IPS-18a (cell line): Measurements from ENCODE around the gene CHRD.
A peak's percentile ranks its signal among the peaks of the same experiment; 100 is the strongest.

ENCODE experiments used
- H3K27ac ChIP-seq: one replicate; pipeline ENCODE4 v1.5.1; 2013; ENCODE audit warnings: low read length
- H3K27me3 ChIP-seq: one replicate; pipeline ENCODE4 v1.6.1; 2013; ENCODE audit warnings: mild to moderate bottlenecking, low read length; ENCODE audit not compliant: control insufficient read depth, insufficient read depth
- H3K36me3 ChIP-seq: one replicate; pipeline ENCODE4 v1.6.1; 2013; ENCODE audit warnings: low read depth, low read length; ENCODE audit not compliant: control insufficient read depth
- H3K4me1 ChIP-seq: one replicate; pipeline ENCODE4 v1.6.1; 2013; ENCODE audit warnings: low read depth, low read length; ENCODE audit not compliant: control insufficient read depth
- H3K4me3 ChIP-seq: one replicate; pipeline ENCODE4 v1.5.1; 2013; ENCODE audit warnings: low read length
- H3K9ac ChIP-seq: one replicate; pipeline ENCODE4 v1.6.1; 2013; ENCODE audit warnings: mild to moderate bottlenecking, low read length, moderate library complexity
- H3K9me3 ChIP-seq: one replicate; pipeline ENCODE4 v1.6.1; 2013; ENCODE audit warnings: low read depth, low read length; ENCODE audit not compliant: control insufficient read depth

CHRD gene

GRCh38 chr3:184358124-184358767 is 21.6 kb upstream of the CHRD start:
- Histone ChIP-seq H3K27ac (no peak overlapping the region), H3K9ac (no peak overlapping the region), H3K9me3 (no peaks in the 10 kb centered on the region), H3K4me3 (no peak overlapping the region), H3K36me3 (peaks cover 26% of the 10 kb centered on the region), H3K27me3 (peaks cover 13% of the 10 kb centered on the region), H3K4me1 (peaks cover 13% of the 10 kb centered on the region)

GRCh38 chr3:184358921-184359350 is 20.9 kb upstream of the CHRD start:
- peaks cover 13% of the 10 kb centered on the region for H3K27me3 ChIP-seq
- H3K4me3 ChIP-seq: no peak overlapping the region
- H3K9me3 ChIP-seq: no peaks in the 10 kb centered on the region
- peaks cover 26% of the 10 kb centered on the region for H3K36me3 ChIP-seq
- no peak overlapping the region for H3K27ac ChIP-seq
- H3K9ac ChIP-seq: no peak overlapping the region
- peaks cover 13% of the 10 kb centered on the region for H3K4me1 ChIP-seq

GRCh38 chr3:184359610-184360009 is 20.2 kb upstream of the CHRD start:
- H3K9me3 ChIP-seq: no peaks in the 10 kb centered on the region
- no peak overlapping the region for H3K27ac ChIP-seq
- peaks cover 26% of the 10 kb centered on the region for H3K36me3 ChIP-seq
- peak overlapping the region; percentile 21 for H3K4me3 ChIP-seq
- H3K9ac ChIP-seq: no peak overlapping the region
- peaks cover 13% of the 10 kb centered on the region for H3K27me3 ChIP-seq
- H3K4me1 ChIP-seq: peaks cover 13% of the 10 kb centered on the region

GRCh38 chr3:184360070-184360928 is 19.6 kb upstream of the CHRD start:
- Histone ChIP-seq H3K27me3 (peaks cover 13% of the 10 kb centered on the region), H3K4me1 (peaks cover 13% of the 10 kb centered on the region), H3K36me3 (peaks cover 29% of the 10 kb centered on the region), H3K27ac (no peak overlapping the region), H3K4me3 (peak overlapping the region; percentile 82), H3K9ac (no peak overlapping the region), H3K9me3 (no peaks in the 10 kb centered on the region)

GRCh38 chr3:184360929-184361531 is 18.8 kb upstream of the CHRD start:
- H3K4me1 ChIP-seq: peaks cover 13% of the 10 kb centered on the region
- no peaks in the 10 kb centered on the region for H3K9me3 ChIP-seq
- H3K9ac ChIP-seq: peak overlapping the region; percentile 36
- peak overlapping the region; percentile 82 for H3K4me3 ChIP-seq
- H3K27me3 ChIP-seq: peaks cover 13% of the 10 kb centered on the region
- peaks cover 22% of the 10 kb centered on the region for H3K36me3 ChIP-seq
- no peak overlapping the region for H3K27ac ChIP-seq

- Histone ChIP-seq H3K27me3 (peaks cover 13% of the 10 kb centered on the region), H3K36me3 (peaks cover 20% of the 10 kb centered on the region), H3K9me3 (no peaks in the 10 kb centered on the region), H3K9ac (peak within 1 kb of the TSS; percentile 88), H3K27ac (no peak within 1 kb of the TSS), H3K4me1 (peaks cover 13% of the 10 kb centered on the region), H3K4me3 (peak within 1 kb of the TSS; percentile 82)
Observed at GRCh38 chr3:184361532-184361931, 18.3 kb upstream of the CHRD start, which contains the start of the genes CLCN2 and POLR2H. CLCN2 (minus strand) TSS chr3:184361605; CDS start chr3:184361479, 126 bp downstream. POLR2H (plus strand) TSS chr3:184361710; CDS start chr3:184363493, 1,783 bp downstream.

- Histone ChIP-seq H3K9me3 (no peaks in the 10 kb centered on the region), H3K4me1 (peaks cover 13% of the 10 kb centered on the region), H3K27ac (no peak overlapping the region), H3K9ac (peak overlapping the region; percentile 88), H3K4me3 (peak overlapping the region; percentile 82), H3K27me3 (peaks cover 13% of the 10 kb centered on the region), H3K36me3 (peaks cover 16% of the 10 kb centered on the region)
Observed at GRCh38 chr3:184361932-184362667, 17.8 kb upstream of the CHRD start.

- Histone ChIP-seq H3K36me3 (peaks cover 20% of the 10 kb centered on the region), H3K27me3 (peaks cover 13% of the 10 kb centered on the region), H3K4me3 (peak overlapping the region; percentile 82), H3K9me3 (no peaks in the 10 kb centered on the region), H3K9ac (peak overlapping the region; percentile 88), H3K4me1 (peaks cover 13% of the 10 kb centered on the region), H3K27ac (peak overlapping the region; percentile 88)
Observed at GRCh38 chr3:184362668-184363546, 16.9 kb upstream of the CHRD start.

- Histone ChIP-seq H3K36me3 (peaks cover 24% of the 10 kb centered on the region), H3K9me3 (no peaks in the 10 kb centered on the region), H3K4me1 (peaks cover 7% of the 10 kb centered on the region), H3K9ac (no peak overlapping the region), H3K27ac (no peak overlapping the region), H3K4me3 (no peak overlapping the region), H3K27me3 (no peaks in the 10 kb centered on the region)
Observed at GRCh38 chr3:184366619-184367289, 13.1 kb upstream of the CHRD start.

- Histone ChIP-seq H3K4me3 (no peak overlapping the region), H3K4me1 (peaks cover 11% of the 10 kb centered on the region), H3K9me3 (no peaks in the 10 kb centered on the region), H3K27me3 (no peaks in the 10 kb centered on the region), H3K36me3 (peaks cover 24% of the 10 kb centered on the region), H3K27ac (no peak overlapping the region), H3K9ac (no peak overlapping the region)
Observed at GRCh38 chr3:184368116-184368515, 11.7 kb upstream of the CHRD start.
